ENCODE measurements around the gene MAP1LC3B. TPM values are rescaled to one million over a fixed set of nuclear protein-coding genes. Genes with fewer than 3 reads are reported as not detected.

MAP1LC3B gene
- total and polyA plus RNA-seq, 2 of the 8 experiments (the other 6 are each of a cell fraction or from before 2014, with no cell fraction given): 29.5 to 48.5 TPM

DNA sequence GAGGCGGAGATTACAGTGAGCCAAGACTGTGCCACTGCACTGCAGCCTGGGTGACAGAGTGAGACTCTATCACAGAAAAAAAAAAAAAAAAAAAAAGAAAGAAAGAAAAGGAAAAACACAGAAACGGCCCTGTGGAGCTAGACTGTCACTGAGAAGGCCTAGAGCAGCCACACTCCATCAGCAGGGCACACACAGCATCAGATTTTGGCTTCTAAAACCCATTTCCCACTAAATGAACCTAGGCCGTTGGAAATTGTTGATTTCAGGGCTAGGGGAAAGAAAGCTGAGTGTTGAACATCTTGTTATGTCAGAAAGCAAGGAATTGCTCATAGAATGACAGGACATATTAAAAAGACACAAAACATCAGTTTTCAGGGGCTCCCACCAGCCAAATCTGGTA is 51.8 kb downstream of the MAP1LC3B start:
- no peak overlapping the region for H2BK12ac ChIP-seq (ENCODE audit: low read depth, low read length)
- H3K18ac ChIP-seq (ENCODE audit: extremely low read depth, low read length): no peak overlapping the region
- no peaks in the 10 kb centered on the region for H3K27me3 ChIP-seq (replicated peaks in 1 of 4; ENCODE audit: control insufficient read depth in 3 of 4, extremely low read depth in 1 of 4, insufficient read depth in 3 of 4, low read length in 3 of 4)
- H3K9me3 ChIP-seq (ENCODE audit: insufficient read depth in 2 of 2, low read depth in 1 of 2, low read length in 1 of 2): peaks cover 3% of the 10 kb centered on the region in 2 experiments; a peak in 3 of 4 replicates
- FAIRE-seq: no peak
- 100% methylated on average over 2 of the region's 3 CpGs; no CpG with 5 or more reads in 1 of the 2 experiments for WGBS, 2 experiments (ENCODE audit: extremely low coverage in 1 of 2, insufficient coverage in 1 of 2, insufficient read length in 1 of 2, insufficient replicate concordance in 2 of 2, low coverage in 1 of 2, low lambda C conversion rate in 2 of 2, missing lambda C conversion rate in 1 of 2)
- H3K27ac ChIP-seq (ENCODE audit: low read depth, low read length): no peak overlapping the region
- no peak overlapping the region for H2BK5ac ChIP-seq (ENCODE audit: low read depth, low read length)
- H3K23ac ChIP-seq (ENCODE audit: insufficient read length): no peak overlapping the region
- no peak for DNase-seq (ENCODE audit: low read depth in 1 of 2, low spot score in 2 of 2)
- H2BK20ac ChIP-seq (ENCODE audit: low read length): no peak overlapping the region
- POLR2A ChIA-PET (ENCODE audit: partially characterized antibody): interaction anchor here (0.8 kb wide), 1 partner anchor 51 kb away, joined by 3 read pairs; no protein-coding TSS in a partner anchor
- TF ChIP-seq CEBPB (IDR thresholded peaks at IDR 0.05; ENCODE audit: low read depth, low read length) (no peak), SP1 (IDR thresholded peaks at IDR 0.05; ENCODE audit: low read depth, low read length) (no peak), RNF2 (IDR thresholded peaks at IDR 0.05; ENCODE audit: borderline replicate concordance, low read depth, low read length, missing control alignments, poor library complexity, severe bottlenecking) (no peak), HDAC6 (IDR thresholded peaks at IDR 0.05; ENCODE audit: low read depth, low read length) (no peak), BCL11A (IDR thresholded peaks at IDR 0.05; ENCODE audit: low read depth in 2 of 2, low read length in 2 of 2) (no peak), SP4 (IDR thresholded peaks at IDR 0.05; ENCODE audit: low read length) (no peak), RXRA (IDR thresholded peaks at IDR 0.05; ENCODE audit: insufficient read depth, low read depth, low read length) (no peak)
- H3K4ac ChIP-seq (replicated peaks; ENCODE audit: insufficient read length, low read depth, low read length): no peak overlapping the region
- H2BK120ac ChIP-seq (replicated peaks; ENCODE audit: low read depth, low read length): no peak overlapping the region
- H3K14ac ChIP-seq (ENCODE audit: insufficient read length): no peak overlapping the region
- H4K91ac ChIP-seq (replicated peaks; ENCODE audit: insufficient read length, low read length): no peak overlapping the region
- peaks cover 2 to 32% (median 13%) of the 10 kb centered on the region in 4 experiments; a peak in 6 of 8 replicates for H3K36me3 ChIP-seq (ENCODE audit: control insufficient read depth in 2 of 4, insufficient read depth in 4 of 4, low read length in 3 of 4)
- no peak overlapping the region for H3K56ac ChIP-seq (replicated peaks; ENCODE audit: insufficient read length, low read depth, low read length)
- H3K79me2 ChIP-seq (ENCODE audit: control insufficient read depth in 1 of 2, insufficient read depth in 2 of 2, low read length in 2 of 2): no peaks in the 10 kb centered on the region; a peak in 1 of 4 replicates
- no peaks in the 10 kb centered on the region; the same call in 1 of the 2 replicates for H3K79me1 ChIP-seq (ENCODE audit: low read depth, low read length)
- H4K8ac ChIP-seq (ENCODE audit: extremely low read depth, insufficient read depth, low read length): no peak overlapping the region
- no peak overlapping the region for H3K9ac ChIP-seq (replicated peaks in 1 of 4; ENCODE audit: extremely low read depth in 1 of 4, low read depth in 3 of 4, low read length in 3 of 4)
- no peak overlapping the region for H2BK15ac ChIP-seq (ENCODE audit: low read length)
- no peaks in the 10 kb centered on the region for H3K4me1 ChIP-seq (replicated peaks in 1 of 4; ENCODE audit: control insufficient read depth in 3 of 4, insufficient read depth in 4 of 4, low read length in 3 of 4)
- no peak overlapping the region for H3K4me3 ChIP-seq (ENCODE audit: extremely low read depth in 1 of 4, insufficient read depth in 2 of 4, low read depth in 3 of 4, low read length in 4 of 4)
- no peaks in the 10 kb centered on the region for H3K23me2 ChIP-seq (ENCODE audit: low read depth, low read length)
- H3K4me2 ChIP-seq (ENCODE audit: insufficient read depth in 1 of 2, low read depth in 2 of 2, low read length in 2 of 2): no peak overlapping the region
- H2AFZ ChIP-seq (ENCODE audit: low read length): no peak overlapping the region
- CTCF ChIA-PET (ENCODE audit: partially characterized antibody): interaction anchor here (1.0 to 1.6 kb wide), 5 partner anchors 8 to 193 kb away, joined by 3 to 4 read pairs (median 4); no protein-coding TSS in a partner anchor
- H4K5ac ChIP-seq (ENCODE audit: insufficient read length, low read depth, low read length): no peak overlapping the region
- no peak overlapping the region for H2AK5ac ChIP-seq (ENCODE audit: low read depth, low read length)
- peaks cover 0 to 5% of the 10 kb centered on the region in 2 experiments for H4K20me1 ChIP-seq (replicated peaks in 1 of 2; ENCODE audit: control insufficient read depth in 1 of 2, insufficient read depth in 2 of 2, low read length in 2 of 2)
